ENCODE data around the gene CALN1.
"Not testable (repeated sequence)": the region's sequence is repeated elsewhere in the genome, so short reads cannot be mapped to it uniquely, and the experiment has no call there.

The CALN1 gene

DNA sequence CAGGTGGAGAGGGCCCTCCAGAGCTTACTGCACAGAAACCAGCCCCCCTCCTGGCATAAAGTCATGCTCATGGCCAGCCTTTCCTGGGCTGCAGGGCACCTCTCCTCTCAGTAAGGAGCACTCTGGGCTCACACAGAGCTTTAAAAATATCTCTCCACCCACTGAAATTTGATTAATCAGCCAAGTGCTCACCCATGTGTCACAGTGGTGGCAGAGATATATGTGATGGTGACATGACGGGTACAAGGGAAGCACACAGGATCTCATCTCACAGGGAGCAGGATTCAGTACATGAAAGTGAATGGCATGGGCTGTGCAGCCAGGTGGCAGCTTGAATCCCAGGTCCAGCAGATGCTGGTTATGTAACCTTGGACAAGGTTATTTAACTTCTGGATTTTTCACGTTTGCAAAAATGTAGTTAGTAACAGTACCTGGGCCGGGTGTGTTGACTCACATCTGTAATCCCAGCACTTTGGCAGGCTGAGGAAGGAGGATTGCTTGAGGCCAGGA lies 144.8 kb downstream of the CALN1 start:
- no peak for DNase-seq (ENCODE audit: low read depth in 2 of 2)

DNA sequence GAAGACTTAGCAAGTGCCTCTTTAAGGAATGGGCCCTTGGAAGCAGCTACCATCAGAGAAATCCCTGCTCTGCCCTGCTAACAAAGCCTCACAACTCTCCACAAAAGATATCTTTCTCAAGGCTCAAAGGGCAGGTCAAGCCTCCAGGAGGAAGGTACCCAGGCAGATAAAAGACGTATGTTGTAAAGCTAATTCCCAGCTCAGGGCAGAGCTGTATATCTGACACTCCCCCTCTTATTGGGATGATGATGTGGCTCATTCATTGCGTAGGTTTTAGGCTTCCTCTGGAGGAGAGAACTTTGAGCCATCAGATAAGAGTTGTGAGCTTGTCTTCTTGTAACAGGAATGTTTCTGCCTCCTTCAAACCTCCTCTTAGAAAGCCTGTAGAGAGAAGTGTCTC lies 145.4 kb downstream of the CALN1 start:
- DNase-seq (ENCODE audit: low read depth in 2 of 2), result no peak

DNA sequence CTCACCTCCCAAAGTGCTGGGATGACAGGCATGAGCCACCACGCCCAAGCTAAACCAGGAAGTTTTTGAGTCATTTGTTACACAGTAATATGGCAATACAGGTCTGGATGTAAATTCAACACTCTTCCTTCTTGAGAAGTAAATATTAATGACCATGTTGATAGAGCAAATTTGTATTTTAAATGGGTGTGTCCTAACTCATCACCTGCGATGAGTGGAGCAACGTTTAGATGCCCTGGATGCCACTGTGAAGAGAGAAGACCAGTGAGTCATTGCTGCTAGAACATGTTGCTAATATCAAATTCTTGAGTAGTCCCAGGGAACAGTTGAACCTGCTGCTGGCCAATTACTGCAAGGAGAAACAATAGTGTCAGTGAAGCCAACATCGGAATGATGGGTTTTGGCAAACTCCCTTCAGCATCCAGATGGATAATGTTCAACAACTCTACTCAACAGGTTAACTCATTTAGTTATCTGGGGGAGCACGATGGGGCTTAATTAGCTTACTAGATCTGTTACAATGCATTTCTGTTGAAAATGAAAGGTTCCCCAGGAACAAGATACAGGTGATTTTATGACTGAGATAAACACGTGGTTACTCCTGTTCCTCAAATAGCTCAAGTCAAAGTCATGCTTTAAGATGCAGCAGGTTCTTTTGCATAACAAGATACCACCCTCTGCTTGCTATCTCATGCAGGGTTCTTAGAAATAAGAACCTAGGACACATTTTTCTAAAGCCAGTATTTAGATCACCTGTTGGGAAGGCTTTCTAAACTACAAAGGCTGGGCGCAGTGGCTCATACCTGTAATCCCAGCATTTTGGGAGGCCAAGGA lies 146.8 kb downstream of the CALN1 start:
- DNase-seq (ENCODE audit: low read depth in 2 of 2), result no peak

DNA sequence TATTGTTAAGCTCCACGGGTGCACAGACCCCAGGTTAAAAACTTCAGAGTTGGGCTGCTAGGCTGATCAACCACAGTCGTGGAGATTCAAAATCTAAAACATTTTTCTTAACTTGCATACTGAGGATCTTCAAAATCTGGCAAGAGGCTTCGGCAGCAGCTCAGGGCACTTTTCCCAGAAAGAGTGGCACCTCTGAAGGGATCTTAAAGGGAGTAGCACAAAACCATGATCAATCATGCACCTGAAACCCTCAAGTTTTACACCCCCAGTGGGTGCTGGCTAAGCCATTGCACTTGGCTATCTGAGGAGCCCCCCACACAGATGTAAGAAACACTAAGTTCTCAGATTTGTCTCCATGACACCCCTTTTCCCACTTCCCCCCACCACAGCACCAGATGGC lies 151.7 kb downstream of the CALN1 start:
- DNase-seq (ENCODE audit: low read depth in 2 of 2), result no peak

DNA sequence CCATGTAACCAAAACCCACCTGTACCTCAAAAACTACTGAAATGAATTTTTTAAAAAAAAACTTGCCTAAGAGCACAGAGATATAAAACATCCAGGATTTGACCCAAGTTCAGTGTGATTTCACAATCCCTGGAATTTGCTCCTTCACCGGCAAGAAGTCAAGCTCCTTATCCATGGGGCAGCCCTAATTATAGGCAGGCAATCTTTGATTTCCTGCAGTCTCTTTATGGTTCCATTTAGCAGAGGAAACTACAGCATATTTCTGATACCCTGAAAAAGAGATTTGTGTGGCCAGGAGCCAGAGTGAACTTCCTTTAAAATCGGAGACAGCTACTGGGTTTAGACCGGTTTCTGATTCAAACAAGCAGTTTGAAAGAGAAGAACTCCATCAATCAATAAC lies 154.1 kb downstream of the CALN1 start:
- DNase-seq (ENCODE audit: low read depth in 2 of 2), result no peak

DNA sequence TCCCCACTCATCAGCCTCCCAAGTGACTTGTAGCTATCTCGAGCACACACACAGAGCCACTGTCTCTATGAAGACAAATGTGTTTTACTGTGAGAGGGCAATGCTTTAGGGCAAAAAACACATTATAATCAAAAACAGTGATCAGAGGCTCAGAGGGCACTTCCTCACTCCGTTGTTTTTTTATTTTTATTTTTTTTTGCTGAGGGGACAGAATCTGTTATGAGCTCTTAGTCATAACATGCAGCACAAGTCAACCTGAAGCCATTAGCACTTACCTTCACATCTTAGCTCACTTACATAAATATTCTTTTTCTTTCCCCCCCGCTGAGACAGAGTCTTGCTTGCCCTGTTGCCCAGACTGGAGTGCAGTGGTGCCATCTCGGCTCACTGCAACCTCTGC lies 157.7 kb downstream of the CALN1 start:
- DNase-seq (ENCODE audit: low read depth in 2 of 2), result no peak

DNA sequence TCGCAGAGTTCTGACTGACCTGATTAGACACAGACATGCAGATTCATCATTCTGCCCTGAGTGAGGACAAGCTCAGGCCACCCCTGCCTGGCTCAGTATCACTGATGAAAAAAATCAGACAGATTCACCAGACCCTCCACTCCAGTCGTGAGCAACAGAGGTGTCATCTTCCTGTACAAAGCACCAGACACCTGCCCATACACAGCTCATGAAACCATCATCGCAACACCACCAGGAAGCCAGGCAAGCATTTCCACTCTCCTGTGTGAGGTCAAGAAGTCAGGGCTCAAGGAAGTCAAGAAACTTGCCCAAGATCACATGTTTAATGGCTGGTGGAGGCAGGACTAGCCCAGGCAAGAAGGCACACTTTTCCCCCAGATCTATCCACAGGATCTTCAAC lies 163.0 kb downstream of the CALN1 start:
- DNase-seq (ENCODE audit: low read depth in 2 of 2), result no peak

DNA sequence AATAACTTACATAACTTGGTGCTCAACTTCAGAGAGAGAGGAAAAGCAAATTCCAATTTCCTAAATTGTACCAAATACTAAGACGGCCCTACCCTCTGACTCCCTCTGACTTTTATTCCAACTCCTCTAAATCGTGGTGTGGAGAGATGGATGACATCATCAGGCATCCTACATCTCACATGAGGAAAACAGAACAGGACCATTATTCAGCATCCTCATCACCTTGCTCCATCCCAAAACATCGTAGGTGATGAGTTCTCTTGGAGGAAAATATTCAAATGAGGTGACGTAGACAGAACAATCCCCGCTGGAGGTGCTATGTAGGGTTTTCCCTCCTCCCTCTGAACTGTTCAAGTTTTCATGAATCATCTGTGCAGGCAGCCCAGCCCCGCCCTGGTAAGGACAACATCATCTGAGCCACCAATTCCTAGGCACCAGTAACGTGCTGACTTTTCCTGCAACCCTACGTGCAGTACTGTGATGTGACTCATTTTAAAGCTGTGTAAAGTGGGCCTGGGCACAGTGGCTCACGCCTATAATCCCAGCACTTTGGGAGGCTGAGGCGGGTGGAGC lies 167.2 kb downstream of the CALN1 start:
- DNase-seq (ENCODE audit: low read depth in 2 of 2), result no peak

DNA sequence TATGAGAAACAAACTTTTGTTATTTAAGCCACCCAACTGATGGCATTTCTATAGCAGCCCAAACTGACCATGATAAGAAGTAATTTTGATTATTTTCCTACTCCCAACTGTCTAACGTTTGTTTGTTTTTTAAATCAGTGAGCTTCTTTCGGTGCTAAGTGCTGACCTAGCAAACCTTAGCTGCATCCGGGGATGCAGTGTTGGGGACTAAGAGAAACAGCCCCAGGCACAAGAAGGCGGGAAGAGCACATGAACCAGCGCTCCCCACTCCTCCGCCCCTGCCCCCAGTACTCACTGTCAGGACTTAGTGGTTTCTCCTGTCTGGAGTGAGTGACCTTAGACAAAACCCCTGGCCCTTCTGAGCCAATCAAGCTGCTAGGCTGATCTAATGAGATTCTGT lies 168.8 kb downstream of the CALN1 start:
- no peak for DNase-seq (ENCODE audit: low read depth in 2 of 2)

DNA sequence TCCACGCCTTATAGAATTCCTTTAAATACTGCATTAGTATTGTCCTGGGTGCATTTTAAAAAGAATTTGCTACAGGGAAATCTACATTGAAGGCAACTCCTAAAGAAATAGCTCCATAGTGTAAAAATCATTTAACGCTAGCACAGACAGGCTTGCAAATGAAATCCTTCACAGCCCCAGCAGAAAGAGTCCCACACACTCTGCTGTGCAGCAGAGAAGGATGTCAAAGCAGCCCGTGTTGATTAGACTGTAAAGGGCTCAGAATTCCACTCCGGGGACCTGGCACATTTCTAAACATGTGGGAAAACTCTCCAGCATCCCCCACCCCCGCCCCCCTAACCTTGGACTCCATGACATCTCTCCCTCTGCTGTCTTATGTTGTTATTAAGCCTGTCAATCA lies 176.8 kb downstream of the CALN1 start:
- no peak for DNase-seq (ENCODE audit: low read depth in 2 of 2)

DNA sequence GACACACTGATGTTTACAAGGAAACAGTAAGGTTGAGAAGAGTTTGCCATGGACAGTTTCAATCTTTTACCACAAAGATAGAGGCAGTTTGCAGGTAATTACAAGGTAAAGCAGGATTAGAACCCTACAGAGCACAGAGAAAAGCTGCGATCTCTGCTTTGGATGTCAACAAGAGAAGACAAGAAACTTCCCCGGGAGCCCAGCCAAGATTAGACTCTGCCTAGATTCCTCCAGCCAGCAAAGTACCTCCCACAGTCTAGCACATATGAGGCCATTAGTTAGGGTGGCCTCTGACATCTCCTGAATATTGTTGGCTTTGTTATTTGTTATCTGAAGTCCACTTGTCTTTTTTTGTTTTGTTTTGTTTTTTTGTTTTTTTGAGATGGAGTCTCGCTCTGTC lies 178.1 kb downstream of the CALN1 start:
- DNase-seq (ENCODE audit: low read depth in 2 of 2), result no peak

DNA sequence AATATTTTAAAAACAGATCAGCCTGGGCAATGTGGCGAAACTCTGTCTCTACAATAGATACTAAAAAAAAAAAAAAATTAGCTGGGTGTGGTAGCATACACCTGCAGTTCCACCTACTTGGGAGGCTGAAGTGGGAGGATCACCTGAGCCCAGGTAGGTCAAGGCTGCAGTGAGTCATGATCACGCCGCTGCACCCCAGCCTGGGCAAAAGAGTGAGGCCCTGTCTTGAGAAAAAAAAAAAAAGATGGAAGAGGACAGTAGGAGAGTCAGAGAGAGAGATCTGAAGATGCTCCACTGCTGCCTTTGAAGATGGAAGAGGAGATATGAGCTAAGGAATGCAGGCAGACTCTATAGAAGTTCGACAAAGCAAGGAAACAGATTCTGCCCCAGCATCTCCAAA lies 181.9 kb downstream of the CALN1 start:
- no peak for DNase-seq (ENCODE audit: low read depth in 2 of 2)

DNA sequence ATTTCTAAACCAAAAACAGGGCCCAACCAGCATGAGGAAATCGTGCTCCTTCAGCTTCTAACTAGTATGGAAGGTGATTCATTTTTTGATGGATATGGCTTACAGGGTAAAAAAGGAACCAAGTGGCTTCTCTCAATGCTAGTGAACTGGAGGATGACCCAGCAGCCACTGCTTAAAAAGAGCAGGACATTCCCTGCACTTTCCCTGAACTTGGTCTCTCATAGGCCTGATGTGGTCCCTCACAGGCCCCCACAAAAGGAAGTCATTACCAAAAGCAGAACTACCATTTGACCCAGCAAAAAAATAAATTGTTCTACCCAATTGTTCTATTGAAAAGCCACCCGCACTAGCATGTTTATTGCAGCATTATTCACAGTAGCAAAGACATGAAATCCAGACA lies 188.8 kb downstream of the CALN1 start:
- no peak for DNase-seq (ENCODE audit: low read depth in 2 of 2)

DNA sequence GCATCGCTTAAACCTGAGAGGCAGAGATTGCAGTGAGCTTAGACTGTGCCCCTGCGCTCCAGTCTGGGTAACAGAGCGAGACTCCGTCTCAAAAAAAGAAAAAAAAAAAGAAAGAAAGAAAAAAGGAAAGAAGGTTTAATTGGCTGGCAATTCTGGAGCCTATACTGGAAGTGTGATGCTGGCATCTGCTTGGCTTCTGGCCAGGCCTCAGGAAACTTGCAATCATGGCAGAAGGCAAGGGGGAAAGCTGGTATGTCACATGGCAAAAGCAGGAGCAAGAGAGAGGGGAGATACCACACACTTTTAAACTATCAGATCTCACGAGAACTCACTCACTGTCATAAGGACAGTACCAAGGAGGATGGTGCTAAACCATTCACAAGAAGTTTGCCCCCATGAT lies 190.0 kb downstream of the CALN1 start:
- no peak for DNase-seq (ENCODE audit: low read depth in 2 of 2)

DNA sequence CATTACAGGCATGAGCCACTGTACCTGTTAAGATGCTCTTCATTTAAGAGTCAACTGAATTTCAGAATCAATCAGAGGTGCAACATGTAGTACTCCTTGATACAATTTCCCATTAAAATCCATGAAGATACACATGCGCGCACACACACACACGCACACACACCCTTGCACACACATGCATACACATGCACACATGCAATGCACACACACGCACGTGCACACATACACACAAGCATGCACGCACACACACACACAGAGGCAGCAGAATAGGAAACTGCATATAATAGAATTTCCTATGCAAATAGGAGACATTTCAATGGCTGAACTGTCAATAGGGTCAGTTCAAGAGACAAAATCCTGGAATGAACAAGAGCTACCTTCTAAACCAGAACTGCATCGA lies 192.6 kb downstream of the CALN1 start:
- no peak for DNase-seq (ENCODE audit: low read depth in 2 of 2)

DNA sequence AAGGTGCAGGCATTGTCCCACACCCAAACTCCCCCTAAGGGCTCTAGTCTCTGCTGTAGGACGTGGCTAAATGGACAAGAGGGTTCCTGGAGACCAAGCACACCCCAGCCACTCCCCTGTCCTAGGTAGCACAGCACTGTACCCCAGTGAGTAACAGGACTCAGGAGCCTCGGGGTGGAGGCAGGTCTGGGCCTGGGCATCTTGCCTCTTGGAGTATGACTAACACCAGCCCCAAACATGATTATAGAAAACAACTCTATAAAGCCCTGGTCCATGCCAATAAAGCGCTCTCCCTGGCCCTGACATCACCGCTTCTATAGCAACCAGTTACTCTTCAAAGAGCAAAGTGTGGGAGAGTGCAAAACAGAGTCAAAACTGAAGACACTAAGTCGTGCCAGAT lies 195.0 kb downstream of the CALN1 start:
- DNase-seq (ENCODE audit: low read depth in 2 of 2), result no peak

DNA sequence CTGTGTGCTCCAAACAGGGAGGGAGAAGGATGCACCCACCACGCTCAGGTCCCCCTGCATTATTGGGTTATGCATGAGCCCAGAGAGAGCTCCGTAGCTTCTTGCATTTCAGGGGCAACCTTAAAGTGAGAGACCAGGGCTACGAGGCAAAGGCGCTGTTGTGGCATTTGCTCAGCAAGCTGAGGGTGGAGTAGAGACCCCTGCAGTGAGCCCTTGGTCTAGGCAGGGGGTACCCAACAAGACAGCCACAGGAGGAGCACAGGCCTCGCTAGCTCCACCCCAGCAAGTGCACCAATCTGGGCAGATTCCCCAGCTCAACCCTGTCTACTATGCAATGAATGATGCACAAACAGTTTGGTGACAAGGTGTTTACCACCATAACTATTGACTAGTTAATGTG lies 198.4 kb downstream of the CALN1 start:
- no peak for DNase-seq (ENCODE audit: low read depth in 2 of 2)

DNA sequence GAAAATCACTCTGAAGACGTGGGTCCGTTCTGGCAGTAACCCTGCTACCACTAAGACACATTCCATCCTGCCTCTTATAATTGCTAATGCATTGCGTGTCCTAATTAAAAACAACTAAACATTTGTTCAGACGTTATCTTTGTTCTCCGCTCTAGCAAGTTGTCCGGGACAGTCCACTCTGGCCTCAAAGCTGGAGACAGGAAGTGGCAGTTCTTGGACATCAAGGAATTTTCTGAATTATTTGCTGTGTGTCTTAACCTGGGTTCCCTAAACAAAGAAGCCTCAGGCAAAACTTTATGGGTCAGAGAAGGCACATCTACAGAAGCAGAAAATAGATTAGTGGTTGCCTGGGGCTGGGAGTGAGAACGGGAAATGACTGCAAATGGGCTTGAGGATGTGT lies 199.1 kb downstream of the CALN1 start:
- no peak for DNase-seq (ENCODE audit: low read depth in 2 of 2)

DNA sequence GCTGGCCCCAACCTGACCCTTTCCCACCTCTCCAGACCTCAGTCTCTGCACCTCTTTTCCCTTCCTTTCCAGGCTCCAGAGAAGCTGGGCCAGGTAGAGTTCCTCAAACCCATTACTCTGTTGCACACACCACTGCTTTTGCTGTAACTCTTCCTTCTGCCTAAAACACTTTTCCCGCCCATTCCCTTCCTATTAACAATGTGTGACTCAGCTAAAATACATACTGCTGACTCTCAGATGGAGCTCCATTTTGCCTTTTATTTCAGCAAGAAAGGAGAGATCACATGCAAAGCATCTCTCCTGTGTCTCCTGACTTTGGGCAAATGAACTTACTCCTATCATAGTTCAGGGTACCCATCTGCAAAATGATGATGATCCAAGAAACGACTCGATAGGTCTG lies 201.0 kb downstream of the CALN1 start:
- no peak for DNase-seq (ENCODE audit: low read depth in 2 of 2)

DNA sequence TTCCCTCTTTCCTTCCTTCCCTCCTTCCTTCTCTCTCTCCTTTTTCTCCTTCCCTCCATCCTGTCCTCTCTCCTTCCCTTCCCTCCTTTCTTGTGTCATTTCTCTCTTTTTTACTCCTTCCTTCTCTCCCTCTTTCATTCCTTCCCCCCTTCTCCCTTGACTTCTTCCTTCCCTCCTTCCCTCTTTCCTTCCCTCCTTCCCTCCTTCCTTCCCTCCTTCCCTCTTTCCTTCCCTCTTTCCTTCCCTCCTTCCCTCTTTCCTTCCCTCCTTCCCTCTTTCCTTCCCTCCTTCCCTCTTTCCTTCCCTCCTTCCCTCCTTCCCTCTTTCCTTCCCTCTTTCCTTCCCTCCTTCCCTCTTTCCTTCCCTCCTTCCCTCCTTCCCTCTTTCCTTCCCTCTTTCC lies 203.1 kb downstream of the CALN1 start:
- not testable (repeated sequence) for DNase-seq (ENCODE audit: low read depth in 2 of 2)

DNA sequence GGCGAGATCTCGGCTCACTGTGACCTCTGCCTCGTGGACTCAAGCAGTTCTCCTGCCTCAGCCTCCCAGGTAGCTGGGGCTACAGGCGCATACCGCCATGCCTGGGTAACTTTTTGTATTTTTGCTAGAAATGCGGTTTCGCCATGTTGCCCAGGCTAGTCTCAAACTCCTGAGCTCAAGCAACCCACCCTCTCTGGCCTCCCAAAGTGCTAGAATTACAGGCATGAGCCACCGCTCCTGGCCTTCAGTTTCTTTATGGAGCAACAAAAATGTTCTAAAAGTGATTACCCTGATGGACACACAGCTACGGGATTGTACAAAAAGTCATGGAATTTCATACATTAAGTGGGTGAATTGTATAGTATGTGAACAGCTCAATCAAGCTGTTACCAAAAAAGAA lies 216.0 kb downstream of the CALN1 start:
- DNase-seq (ENCODE audit: low read depth in 2 of 2), result no peak

DNA sequence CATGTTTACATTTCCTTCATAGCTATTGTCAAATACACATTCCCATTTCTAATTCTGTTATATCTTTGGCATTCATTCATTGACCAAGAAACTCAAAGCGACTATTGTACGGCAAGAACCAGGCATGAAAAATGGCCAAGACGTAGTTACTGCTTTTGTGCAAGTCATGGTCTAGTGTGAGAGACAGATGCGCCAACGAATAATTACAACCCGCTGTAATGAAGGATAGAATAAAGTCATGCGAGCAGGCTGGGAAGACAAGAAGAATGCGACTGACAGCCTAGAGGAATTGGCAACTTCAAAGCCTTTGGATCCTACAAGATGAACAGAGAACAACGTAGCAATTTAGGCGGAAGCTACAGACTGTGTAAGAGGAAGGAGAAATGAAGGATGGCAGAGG lies 221.2 kb downstream of the CALN1 start:
- DNase-seq (ENCODE audit: low read depth in 2 of 2), result no peak

DNA sequence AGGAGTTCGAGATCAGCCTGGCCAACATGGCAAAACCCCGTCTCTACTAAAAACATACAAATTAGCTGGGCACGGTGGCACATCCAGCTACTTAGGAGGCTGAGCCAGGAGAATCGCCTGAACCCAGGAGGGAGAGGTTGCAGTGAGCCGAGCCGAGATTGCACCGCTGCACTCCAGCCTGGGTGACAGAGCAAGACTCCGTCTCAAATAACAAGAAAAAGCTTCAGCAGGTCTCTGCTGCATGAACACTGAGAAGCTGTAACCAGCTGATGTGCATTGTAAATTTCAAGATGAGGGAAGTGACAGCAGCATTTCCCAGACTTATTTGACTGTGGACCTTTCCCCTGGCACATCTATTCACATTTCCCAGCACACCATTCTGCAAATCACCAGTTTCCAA lies 222.0 kb downstream of the CALN1 start:
- no peak for DNase-seq (ENCODE audit: low read depth in 2 of 2)

DNA sequence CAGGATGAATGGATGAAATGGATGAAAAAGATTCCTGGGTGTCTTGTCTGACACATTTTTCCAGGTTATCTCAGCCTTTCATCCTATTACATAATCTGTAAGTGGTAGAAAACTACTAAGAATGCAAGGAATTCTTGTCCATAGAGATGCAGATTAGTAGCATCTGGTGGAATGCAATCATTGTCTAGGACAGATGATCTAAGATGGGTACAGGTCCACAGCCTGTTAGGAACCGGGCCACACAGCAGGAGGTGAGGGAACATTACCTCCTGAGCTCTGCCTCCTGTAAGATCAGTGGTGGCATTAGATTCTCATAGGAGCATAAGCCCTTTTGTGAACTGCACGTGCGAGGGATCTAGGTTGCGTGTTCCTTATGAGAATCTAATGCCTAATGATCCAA lies 225.0 kb downstream of the CALN1 start:
- no peak for DNase-seq (ENCODE audit: low read depth in 2 of 2)
